ENCODE measurements around the gene NF1.
"Not testable (repeated sequence)": the region's sequence is repeated elsewhere in the genome, so short reads cannot be mapped to it uniquely, and the experiment has no call there.

- not testable (repeated sequence) for TF ChIP-seq CTCF (IDR thresholded peaks at IDR 0.05; ENCODE audit: low read depth, low read length); EZH2phosphoT487 (IDR thresholded peaks at IDR 0.05; ENCODE audit: low read depth)
These were observed 81.4 kb downstream of the NF1 start for GRCh38 chr17:31176143-31176542.

All from OCI-LY3 (cell line).